ENCODE measurements around the gene NDUFS2.

NDUFS2 gene

GRCh38 chr1:161168906-161169305 is 33.3 kb upstream of the NDUFS2 start:
- Histone ChIP-seq H3K79me2 (ENCODE audit: insufficient read depth, low read length) (peaks cover 6% of the 10 kb centered on the region; the same call in 1 of the 2 replicates), H4K20me1 (ENCODE audit: insufficient read depth, low read length, poor library complexity, severe bottlenecking) (no peaks in the 10 kb centered on the region), H3K9ac (ENCODE audit: low read depth, low read length, poor library complexity, severe bottlenecking) (no peak overlapping the region), H3F3A (ENCODE audit: low read depth) (no peaks in the 10 kb centered on the region), H3K36me3 (ENCODE audit: insufficient read depth, low read length) (peaks cover 30% of the 10 kb centered on the region; the same call in 1 of the 2 replicates), H2AFZ (ENCODE audit: low read length) (no peak overlapping the region), H3K9me3 (ENCODE audit: insufficient read depth, low read depth, low read length) (no peaks in the 10 kb centered on the region), H3K4me1 (ENCODE audit: insufficient read depth, low read length, poor library complexity, severe bottlenecking) (peaks cover 8% of the 10 kb centered on the region), H3K4me3 (ENCODE audit: low read length, poor library complexity, severe bottlenecking) (no peak overlapping the region), H3K9me2 (replicated peaks; ENCODE audit: low read depth, low read length) (no peaks in the 10 kb centered on the region), H3K27me3 (ENCODE audit: insufficient read depth, low read length, poor library complexity, severe bottlenecking) (no peaks in the 10 kb centered on the region), H3K4me2 (ENCODE audit: low read depth, low read length, poor library complexity, severe bottlenecking) (no peak overlapping the region)
- TF ChIP-seq CTCF (conservative IDR thresholded peaks at IDR 0.05; ENCODE audit: low read length) (no peak), EZH2phosphoT487 (IDR thresholded peaks at IDR 0.05; ENCODE audit: borderline replicate concordance) (no peak)

DNA sequence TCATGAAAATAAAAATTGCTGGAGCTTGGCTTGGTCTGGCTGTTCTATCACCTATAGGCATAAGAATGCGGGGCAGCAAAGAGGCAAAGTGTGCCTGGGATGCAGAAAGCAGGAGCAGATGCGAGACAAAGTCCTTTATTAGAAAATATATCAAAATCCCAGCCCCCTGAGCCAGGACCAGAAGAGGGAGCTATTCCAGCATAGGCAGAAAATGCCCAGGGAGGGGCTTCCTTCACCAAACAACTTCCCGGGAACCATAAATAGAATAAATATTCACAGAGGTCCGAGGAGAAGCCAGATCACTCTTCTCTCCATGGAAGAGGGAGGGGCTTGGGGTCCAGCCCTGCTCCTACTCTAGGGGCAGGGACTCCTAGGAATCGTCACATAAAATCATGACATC is 31.0 kb upstream of the NDUFS2 start:
- no peak overlapping the region for H3K4me2 ChIP-seq (ENCODE audit: low read depth, low read length, poor library complexity, severe bottlenecking)
- peaks cover 36% of the 10 kb centered on the region; the same call in 1 of the 2 replicates for H3K36me3 ChIP-seq (ENCODE audit: insufficient read depth, low read length)
- no peak overlapping the region for H2AFZ ChIP-seq (ENCODE audit: low read length)
- H3K9me2 ChIP-seq (replicated peaks; ENCODE audit: low read depth, low read length) = no peaks in the 10 kb centered on the region
- H3K9ac ChIP-seq (ENCODE audit: low read depth, low read length, poor library complexity, severe bottlenecking) = no peak overlapping the region
- no peak overlapping the region for H3K4me3 ChIP-seq (ENCODE audit: low read length, poor library complexity, severe bottlenecking)
- no peaks in the 10 kb centered on the region for H3F3A ChIP-seq (ENCODE audit: low read depth)
- peaks cover under 1% of the 10 kb centered on the region for H4K20me1 ChIP-seq (ENCODE audit: insufficient read depth, low read length, poor library complexity, severe bottlenecking)
- H3K4me1 ChIP-seq (ENCODE audit: insufficient read depth, low read length, poor library complexity, severe bottlenecking) = peaks cover 22% of the 10 kb centered on the region
- H3K79me2 ChIP-seq (ENCODE audit: insufficient read depth, low read length) = peaks cover 20% of the 10 kb centered on the region
- no peaks in the 10 kb centered on the region for H3K9me3 ChIP-seq (ENCODE audit: insufficient read depth, low read depth, low read length)
- TF ChIP-seq EZH2phosphoT487 (IDR thresholded peaks at IDR 0.05; ENCODE audit: borderline replicate concordance) = no peak
- TF ChIP-seq CTCF (conservative IDR thresholded peaks at IDR 0.05; ENCODE audit: low read length) = peak; percentile 34
- no peaks in the 10 kb centered on the region for H3K27me3 ChIP-seq (ENCODE audit: insufficient read depth, low read length, poor library complexity, severe bottlenecking)

DNA sequence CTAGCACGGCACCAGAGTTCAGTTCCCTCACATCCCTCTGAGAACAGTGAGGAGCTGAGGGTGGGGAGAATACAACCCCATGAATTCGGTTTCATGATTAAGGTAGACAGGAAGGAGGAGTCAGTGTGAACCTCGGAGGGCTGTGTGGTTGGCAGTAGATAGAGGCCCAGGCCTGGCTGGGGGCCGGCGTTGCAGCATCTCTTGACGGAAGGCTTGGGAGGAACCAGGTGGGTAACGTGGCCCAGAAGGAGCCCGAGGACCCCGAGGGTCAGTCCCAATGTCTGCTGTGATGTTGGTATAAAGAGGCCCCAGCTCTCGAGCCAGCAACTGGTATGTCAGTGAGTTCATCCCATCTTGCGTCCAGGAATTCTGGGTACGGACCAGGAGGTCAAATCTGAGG is 30.5 kb upstream of the NDUFS2 start:
- no peak overlapping the region for H2AFZ ChIP-seq (ENCODE audit: low read length)
- peaks cover 36% of the 10 kb centered on the region; the same call in 1 of the 2 replicates for H3K36me3 ChIP-seq (ENCODE audit: insufficient read depth, low read length)
- no peak overlapping the region for H3K9ac ChIP-seq (ENCODE audit: low read depth, low read length, poor library complexity, severe bottlenecking)

More for the DNA sequence above, 30.5 kb upstream of the NDUFS2 start:
- Histone ChIP-seq H3K4me1 (ENCODE audit: insufficient read depth, low read length, poor library complexity, severe bottlenecking) (peaks cover 26% of the 10 kb centered on the region), H3K9me3 (ENCODE audit: insufficient read depth, low read depth, low read length) (no peaks in the 10 kb centered on the region), H4K20me1 (ENCODE audit: insufficient read depth, low read length, poor library complexity, severe bottlenecking) (peaks cover 5% of the 10 kb centered on the region), H3K4me3 (ENCODE audit: low read length, poor library complexity, severe bottlenecking) (no peak overlapping the region), H3K9me2 (replicated peaks; ENCODE audit: low read depth, low read length) (no peaks in the 10 kb centered on the region), H3K27me3 (ENCODE audit: insufficient read depth, low read length, poor library complexity, severe bottlenecking) (no peaks in the 10 kb centered on the region), H3K4me2 (ENCODE audit: low read depth, low read length, poor library complexity, severe bottlenecking) (no peak overlapping the region), H3F3A (ENCODE audit: low read depth) (no peaks in the 10 kb centered on the region), H3K79me2 (ENCODE audit: insufficient read depth, low read length) (peaks cover 25% of the 10 kb centered on the region)
- TF ChIP-seq CTCF (conservative IDR thresholded peaks at IDR 0.05; ENCODE audit: low read length) = no peak
- no peak for TF ChIP-seq EZH2phosphoT487 (IDR thresholded peaks at IDR 0.05; ENCODE audit: borderline replicate concordance)
